Measurements from ENCODE around the gene PRAMEF1.
"Not testable (repeated sequence)": the region's sequence is repeated elsewhere in the genome, so short reads cannot be mapped to it uniquely, and the experiment has no call there.

The PRAMEF1 gene

GRCh38 chr1:12791097-12791496 is at the start of gene PRAMEF1:
PRAMEF1 (plus strand) TSS chr1:12791397; CDS start chr1:12793228, 1,831 bp downstream.
- not testable (repeated sequence) for DNase-seq (ENCODE audit: low read depth in 1 of 2, low spot score in 1 of 2)

- DNase-seq (ENCODE audit: low read depth in 1 of 2, low spot score in 1 of 2), result no peak
Observed at GRCh38 chr1:12741946-12742345, 49.3 kb upstream of the PRAMEF1 start.

GRCh38 chr1:12745126-12745991 is 45.8 kb upstream of the PRAMEF1 start:
- DNase-seq (ENCODE audit: low read depth in 1 of 2, low spot score in 1 of 2), result no peak

- no peak for DNase-seq (ENCODE audit: low read depth in 1 of 2, low spot score in 1 of 2)
Observed at GRCh38 chr1:12745992-12746323, 45.2 kb upstream of the PRAMEF1 start, which contains the start of gene CFAP107. CFAP107 (plus strand) TSS chr1:12746200; CDS start chr1:12746431, 231 bp downstream.

GRCh38 chr1:12748778-12749355 is 42.3 kb upstream of the PRAMEF1 start:
- no peak for DNase-seq (ENCODE audit: low read depth in 1 of 2, low spot score in 1 of 2)

- DNase-seq (ENCODE audit: low read depth in 1 of 2, low spot score in 1 of 2), result no peak
Observed at GRCh38 chr1:12754738-12755137, 36.5 kb upstream of the PRAMEF1 start.

GRCh38 chr1:12756273-12756672 is 34.9 kb upstream of the PRAMEF1 start:
- DNase-seq (ENCODE audit: low read depth in 1 of 2, low spot score in 1 of 2), result no peak

- DNase-seq (ENCODE audit: low read depth in 1 of 2, low spot score in 1 of 2), result no peak
Observed at GRCh38 chr1:12756768-12757413, 34.3 kb upstream of the PRAMEF1 start.

- no peak for DNase-seq (ENCODE audit: low read depth in 1 of 2, low spot score in 1 of 2)
Observed at GRCh38 chr1:12757836-12758235, 33.4 kb upstream of the PRAMEF1 start.

- no peak for DNase-seq (ENCODE audit: low read depth in 1 of 2, low spot score in 1 of 2)
Observed at GRCh38 chr1:12760256-12760795, 30.9 kb upstream of the PRAMEF1 start.

GRCh38 chr1:12761781-12762180 is 29.4 kb upstream of the PRAMEF1 start:
- DNase-seq (ENCODE audit: low read depth in 1 of 2, low spot score in 1 of 2), result no peak

GRCh38 chr1:12762766-12763165 is 28.4 kb upstream of the PRAMEF1 start:
- no peak for DNase-seq (ENCODE audit: low read depth in 1 of 2, low spot score in 1 of 2)

- DNase-seq (ENCODE audit: low read depth in 1 of 2, low spot score in 1 of 2), result no peak
Observed at GRCh38 chr1:12763479-12763878, 27.7 kb upstream of the PRAMEF1 start.

GRCh38 chr1:12764016-12764415 is 27.2 kb upstream of the PRAMEF1 start:
- no peak for DNase-seq (ENCODE audit: low read depth in 1 of 2, low spot score in 1 of 2)

GRCh38 chr1:12769031-12769430 is 22.2 kb upstream of the PRAMEF1 start:
- no peak for DNase-seq (ENCODE audit: low read depth in 1 of 2, low spot score in 1 of 2)

- DNase-seq (ENCODE audit: low read depth in 1 of 2, low spot score in 1 of 2), result no peak
Observed at GRCh38 chr1:12769976-12770505, 21.2 kb upstream of the PRAMEF1 start.

GRCh38 chr1:12770620-12771019 is 20.6 kb upstream of the PRAMEF1 start:
- no peak for DNase-seq (ENCODE audit: low read depth in 1 of 2, low spot score in 1 of 2)

- DNase-seq (ENCODE audit: low read depth in 1 of 2, low spot score in 1 of 2), result no peak
Observed at GRCh38 chr1:12771186-12771585, 20.0 kb upstream of the PRAMEF1 start.

- DNase-seq (ENCODE audit: low read depth in 1 of 2, low spot score in 1 of 2), result no peak
Observed at GRCh38 chr1:12772520-12772919, 18.7 kb upstream of the PRAMEF1 start.

GRCh38 chr1:12773438-12773837 is 17.8 kb upstream of the PRAMEF1 start, which contains the start of gene PRAMEF12:
PRAMEF12 (plus strand) TSS chr1:12773738; CDS start chr1:12774868, 1,130 bp downstream.
- no peak for DNase-seq (ENCODE audit: low read depth in 1 of 2, low spot score in 1 of 2)

- no peak for DNase-seq (ENCODE audit: low read depth in 1 of 2, low spot score in 1 of 2)
Observed at GRCh38 chr1:12774801-12775345, 16.3 kb upstream of the PRAMEF1 start.

Measured in activated T-helper 1 cell treated with anti-CD3 and anti-CD28 coated beads, Interleukin-2, amount 50 U/mL, for 16 hours (primary cell).